Calu3 (cell line): Measurements from ENCODE around the gene CCDC197. TPM values are rescaled to one million over a fixed set of nuclear protein-coding genes. Genes with fewer than 3 reads are reported as not detected.

Experiments
- BruUV-seq: library from RNA; stranded (reverse); fragments of 400-500 nt; replicated peaks from 2 replicates; lab custom pipeline; 2021; lab: Mats Ljungman, UMichigan
- CTCF ChIA-PET: fragments of 300-600 bp; sonication (Branson Sonifier 250); formaldehyde crosslinking; loops from one replicate; lab custom pipeline; 2022; ENCODE audit warnings: antibody characterized with exemption; lab: Charles Lee
- DNase-seq: peaks from one replicate; pipeline ENCODE4 v3.0.0; 2022
- H3K27ac Mint-ChIP-seq: one replicate; pipeline ENCODE4 v1.8.0; 2022; ENCODE audit warnings: mixed read lengths; ENCODE audit not compliant: unreplicated experiment
- H3K27me3 Mint-ChIP-seq: one replicate; pipeline ENCODE4 v1.8.0; 2022; ENCODE audit warnings: mixed read lengths; ENCODE audit not compliant: unreplicated experiment
- H3K36me3 Mint-ChIP-seq: one replicate; pipeline ENCODE4 v1.8.0; 2022; ENCODE audit warnings: mild to moderate bottlenecking, moderate library complexity, mixed read lengths; ENCODE audit not compliant: insufficient read depth, unreplicated experiment
- H3K4me1 Mint-ChIP-seq: one replicate; pipeline ENCODE4 v1.8.0; 2022; ENCODE audit warnings: mild to moderate bottlenecking, low read depth, mixed read lengths; ENCODE audit not compliant: unreplicated experiment
- H3K4me3 Mint-ChIP-seq: one replicate; pipeline ENCODE4 v1.8.0; 2022; ENCODE audit warnings: mild to moderate bottlenecking, low read depth, moderate library complexity, mixed read lengths; ENCODE audit not compliant: unreplicated experiment
- H3K9me3 Mint-ChIP-seq: one replicate; pipeline ENCODE4 v1.8.0; 2022; ENCODE audit warnings: low read depth, mixed read lengths; ENCODE audit not compliant: unreplicated experiment
- intact Hi-C: fragments of 100-400 bp; cut with micrococcal nuclease; formaldehyde crosslinking; loops from one replicate; pipeline ENCODE4 v1.10.0; 2022; ENCODE audit not compliant: unreplicated experiment
- total RNA-seq: library from RNA; stranded (reverse); gene quantifications from 2 replicates; pipeline ENCODE4 v1.2.3, GENCODE V29; 2022
- TF ChIP-seq, protein P1 (sequence below): fragments of 200-600 bp; IDR thresholded peaks from one replicate; pipeline ENCODE4 v1.8.0; 2022; ENCODE audit warnings: antibody characterized with exemption; ENCODE audit not compliant: unreplicated experiment

CCDC197 gene
- total RNA-seq, 1 experiment from 2014 or later: not detected

DNA sequence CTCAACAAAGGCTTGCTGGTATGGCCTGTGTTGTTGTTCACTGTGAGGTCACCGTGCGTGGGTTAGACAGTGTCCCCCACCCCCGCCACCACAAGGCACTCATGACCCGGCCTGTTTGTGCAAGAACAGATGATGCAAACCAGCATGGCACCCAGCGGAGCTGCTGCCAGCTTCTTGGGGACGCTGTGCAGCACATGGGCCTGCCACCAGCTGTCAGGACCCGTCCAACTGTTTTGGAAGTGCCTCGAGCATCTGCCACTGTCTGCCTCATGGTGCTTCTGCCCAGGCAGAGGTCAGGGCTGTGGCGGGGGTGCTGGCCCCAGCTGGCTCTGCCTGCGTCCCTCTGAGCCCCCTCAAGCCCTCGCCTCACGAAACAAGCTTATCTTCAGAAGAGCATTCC, 22.3 kb upstream of the CCDC197 start:
- no TSS peak for BruUV-seq
- intact Hi-C loops: no loop called here
- Mint-ChIP-seq H3K4me1 (no peaks in the 10 kb centered on the region), H3K4me3 (no peak overlapping the region), H3K27me3 (peaks cover 26% of the 10 kb centered on the region), H3K36me3 (no peaks in the 10 kb centered on the region), H3K27ac (no peak overlapping the region), H3K9me3 (no peaks in the 10 kb centered on the region)
- CTCF ChIA-PET: no interaction called here
- TF ChIP-seq, protein P1, sequence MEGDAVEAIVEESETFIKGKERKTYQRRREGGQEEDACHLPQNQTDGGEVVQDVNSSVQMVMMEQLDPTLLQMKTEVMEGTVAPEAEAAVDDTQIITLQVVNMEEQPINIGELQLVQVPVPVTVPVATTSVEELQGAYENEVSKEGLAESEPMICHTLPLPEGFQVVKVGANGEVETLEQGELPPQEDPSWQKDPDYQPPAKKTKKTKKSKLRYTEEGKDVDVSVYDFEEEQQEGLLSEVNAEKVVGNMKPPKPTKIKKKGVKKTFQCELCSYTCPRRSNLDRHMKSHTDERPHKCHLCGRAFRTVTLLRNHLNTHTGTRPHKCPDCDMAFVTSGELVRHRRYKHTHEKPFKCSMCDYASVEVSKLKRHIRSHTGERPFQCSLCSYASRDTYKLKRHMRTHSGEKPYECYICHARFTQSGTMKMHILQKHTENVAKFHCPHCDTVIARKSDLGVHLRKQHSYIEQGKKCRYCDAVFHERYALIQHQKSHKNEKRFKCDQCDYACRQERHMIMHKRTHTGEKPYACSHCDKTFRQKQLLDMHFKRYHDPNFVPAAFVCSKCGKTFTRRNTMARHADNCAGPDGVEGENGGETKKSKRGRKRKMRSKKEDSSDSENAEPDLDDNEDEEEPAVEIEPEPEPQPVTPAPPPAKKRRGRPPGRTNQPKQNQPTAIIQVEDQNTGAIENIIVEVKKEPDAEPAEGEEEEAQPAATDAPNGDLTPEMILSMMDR: no peak
- DNase-seq: no peak

DNA sequence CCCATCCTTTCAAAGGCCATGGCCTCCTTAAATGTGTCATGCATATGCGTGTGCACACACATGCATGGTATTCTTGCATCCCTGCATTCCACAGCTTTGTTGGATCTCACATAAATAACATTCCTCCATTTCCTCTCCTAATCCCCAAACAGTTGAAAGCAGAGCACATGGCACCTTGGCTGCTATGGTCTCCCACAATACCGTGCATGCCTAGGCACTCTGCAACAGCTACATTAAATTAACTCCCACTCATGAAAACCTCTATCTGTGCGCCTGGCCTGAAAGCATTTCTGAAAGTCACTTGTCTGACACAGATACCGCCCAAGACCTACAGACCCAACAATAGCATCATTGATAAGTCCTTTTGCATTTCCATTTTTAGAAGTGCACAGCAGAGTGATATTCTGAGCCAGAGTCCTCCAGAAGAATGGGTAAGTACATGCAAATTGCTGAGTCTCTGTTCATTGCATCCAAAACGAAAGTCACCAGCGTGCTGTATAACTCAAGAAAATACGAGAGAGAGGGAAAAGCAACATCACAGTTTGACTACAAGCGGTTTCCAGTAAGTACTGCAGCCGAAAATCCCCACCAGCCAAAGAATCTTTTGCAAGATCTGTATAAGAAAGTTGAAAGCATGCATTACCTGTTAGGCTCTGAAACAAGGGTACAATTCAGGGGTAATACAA, 21.2 kb upstream of the CCDC197 start:
- CTCF ChIA-PET: no interaction called here
- Mint-ChIP-seq H3K9me3 (no peaks in the 10 kb centered on the region), H3K4me1 (no peaks in the 10 kb centered on the region), H3K27ac (no peak overlapping the region), H3K4me3 (no peak overlapping the region), H3K36me3 (no peaks in the 10 kb centered on the region), H3K27me3 (peaks cover 26% of the 10 kb centered on the region)
- no peak for DNase-seq
- intact Hi-C loops: no loop called here
- BruUV-seq: no TSS peak
- TF ChIP-seq, protein P1: no peak

DNA sequence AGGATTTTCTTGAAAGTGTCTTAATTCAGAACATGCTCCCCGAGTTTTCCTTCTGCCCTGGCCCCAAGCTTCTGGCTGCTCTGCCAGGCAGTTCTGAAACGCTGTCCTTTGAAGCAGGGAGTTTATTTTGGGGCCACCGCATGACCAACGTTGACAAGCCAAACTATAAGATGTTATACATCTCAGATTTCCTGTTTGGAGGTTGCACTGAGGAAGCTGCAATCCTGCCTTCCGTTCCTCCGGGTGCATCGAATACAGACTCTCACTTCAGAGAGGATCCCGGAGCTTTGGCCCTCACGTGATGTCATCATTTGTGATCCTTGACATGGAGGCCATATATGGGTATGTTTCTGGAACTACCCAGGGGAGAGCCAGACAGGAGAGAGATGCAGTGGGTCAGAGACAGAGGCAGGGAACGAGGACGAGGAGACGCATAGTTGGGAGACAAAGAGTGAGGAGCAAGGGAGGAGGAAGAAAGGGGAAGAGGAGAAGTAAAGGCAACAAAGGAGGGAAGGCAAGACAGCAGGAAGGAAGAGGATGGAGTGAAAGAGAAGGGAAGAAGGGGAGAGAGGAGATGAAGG, 20.5 kb upstream of the CCDC197 start, which contains the start of gene ASB2:
ASB2 (minus strand) TSS at position 94 of the 581 bp plus-strand sequence. CDS start 12,031 bp downstream, outside the sequence.
- Mint-ChIP-seq H3K9me3 (no peaks in the 10 kb centered on the region), H3K4me1 (no peaks in the 10 kb centered on the region), H3K4me3 (no peak within 1 kb of the TSS), H3K36me3 (no peaks in the 10 kb centered on the region), H3K27me3 (peaks cover 26% of the 10 kb centered on the region), H3K27ac (no peak within 1 kb of the TSS)
- CTCF ChIA-PET: no interaction called here
- BruUV-seq: no TSS peak
- intact Hi-C loops: no loop called here
- TF ChIP-seq, protein P1: no peak
- DNase-seq: no peak

DNA sequence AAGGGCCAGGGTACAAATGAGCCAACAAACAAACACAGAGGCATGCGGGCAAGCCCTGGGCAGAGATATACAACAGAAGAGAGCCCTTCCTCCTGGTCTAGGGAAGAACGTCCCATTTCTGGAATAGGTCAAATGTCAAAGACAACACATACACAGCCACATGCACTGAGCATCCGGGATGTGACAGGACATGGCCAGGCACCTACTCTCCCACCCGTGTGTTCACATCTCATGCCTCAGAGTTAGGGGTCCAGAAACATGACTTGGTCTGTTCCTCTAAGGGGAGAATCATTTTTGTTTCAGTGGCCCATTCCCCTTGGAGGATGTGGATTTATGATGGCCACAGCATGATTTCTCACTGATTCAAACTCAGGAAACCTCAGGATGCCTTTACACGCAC, 19.9 kb upstream of the CCDC197 start:
- intact Hi-C loops: no loop called here
- Mint-ChIP-seq H3K36me3 (no peaks in the 10 kb centered on the region), H3K27me3 (peaks cover 26% of the 10 kb centered on the region), H3K27ac (no peak overlapping the region), H3K9me3 (no peaks in the 10 kb centered on the region), H3K4me1 (no peaks in the 10 kb centered on the region), H3K4me3 (no peak overlapping the region)
- TF ChIP-seq, protein P1: no peak
- no TSS peak for BruUV-seq
- DNase-seq: no peak
- CTCF ChIA-PET: no interaction called here
